ENCODE data around the gene HPDL. TPM values are rescaled to one million over a fixed set of nuclear protein-coding genes. Genes with fewer than 3 reads are reported as not detected.

Gene HPDL
- total and polyA plus RNA-seq, 2 of the 8 experiments (the other 6 are each of a cell fraction or from before 2014, with no cell fraction given) = 58.5 to 62.7 TPM

GRCh38 chr1:45297666-45298356 lies 28.9 kb upstream of the HPDL start:
- Histone ChIP-seq H4K8ac (ENCODE audit: extremely low read depth, insufficient read depth, low read length) (peak overlapping the region; percentile 75; the same call in 1 of the 2 replicates), H4K20me1 (replicated peaks in 1 of 2; ENCODE audit: control insufficient read depth in 1 of 2, insufficient read depth in 2 of 2, low read length in 2 of 2) (no peaks in the 10 kb centered on the region), H3K79me2 (ENCODE audit: control insufficient read depth in 1 of 2, insufficient read depth in 2 of 2, low read length in 2 of 2) (no peaks in the 10 kb centered on the region), H3K79me1 (ENCODE audit: low read depth, low read length) (no peaks in the 10 kb centered on the region), H3K14ac (ENCODE audit: insufficient read length) (no peak overlapping the region), H3K23me2 (ENCODE audit: low read depth, low read length) (no peaks in the 10 kb centered on the region), H3K4me2 (ENCODE audit: insufficient read depth in 1 of 2, low read depth in 2 of 2, low read length in 2 of 2) (no peak overlapping the region), H3K27ac (ENCODE audit: low read depth, low read length) (no peak overlapping the region), H2BK5ac (ENCODE audit: low read depth, low read length) (no peak overlapping the region), H3K4me3 (ENCODE audit: extremely low read depth in 1 of 4, insufficient read depth in 2 of 4, low read depth in 3 of 4, low read length in 4 of 4) (no peak overlapping the region), H3K9ac (replicated peaks in 1 of 4; ENCODE audit: extremely low read depth in 1 of 4, low read depth in 3 of 4, low read length in 3 of 4) (no peak overlapping the region), H2AK5ac (ENCODE audit: low read depth, low read length) (no peak overlapping the region), H3K4me1 (replicated peaks in 1 of 4; ENCODE audit: control insufficient read depth in 3 of 4, insufficient read depth in 4 of 4, low read length in 3 of 4) (peaks cover 0 to 5% (median 0%) of the 10 kb centered on the region in 4 experiments; a peak in 5 of 7 replicates), H3K27me3 (replicated peaks in 1 of 4; ENCODE audit: control insufficient read depth in 3 of 4, extremely low read depth in 1 of 4, insufficient read depth in 3 of 4, low read length in 3 of 4) (no peaks in the 10 kb centered on the region), H2AFZ (ENCODE audit: low read length) (no peak overlapping the region), H2BK12ac (ENCODE audit: low read depth, low read length) (no peak overlapping the region), H3K23ac (ENCODE audit: insufficient read length) (no peak overlapping the region), H3K18ac (ENCODE audit: extremely low read depth, low read length) (no peak overlapping the region), H4K5ac (ENCODE audit: insufficient read length, low read depth, low read length) (peak overlapping the region; percentile 20), H2BK20ac (ENCODE audit: low read length) (no peak overlapping the region), H2BK15ac (ENCODE audit: low read length) (no peak overlapping the region), H4K91ac (replicated peaks; ENCODE audit: insufficient read length, low read length) (no peak overlapping the region), H3K4ac (replicated peaks; ENCODE audit: insufficient read length, low read depth, low read length) (no peak overlapping the region), H3K9me3 (ENCODE audit: insufficient read depth in 2 of 2, low read depth in 1 of 2, low read length in 1 of 2) (no peaks in the 10 kb centered on the region), H3K36me3 (ENCODE audit: control insufficient read depth in 2 of 4, insufficient read depth in 4 of 4, low read length in 3 of 4) (no peaks in the 10 kb centered on the region), H3K56ac (replicated peaks; ENCODE audit: insufficient read length, low read depth, low read length) (no peak overlapping the region), H2BK120ac (replicated peaks; ENCODE audit: low read depth, low read length) (no peak overlapping the region)
- TF ChIP-seq HDAC6 (IDR thresholded peaks at IDR 0.05; ENCODE audit: low read depth, low read length) (no peak), YY1 (IDR thresholded peaks at IDR 0.05; ENCODE audit: low read depth, low read length) (0 out of 2 replicates have a peak, but pooled peaks have one; percentile 14)
- CTCF ChIA-PET (ENCODE audit: partially characterized antibody) = interaction anchor here (0.6 to 19.1 kb wide), 9 partner anchors 13 to 283 kb away, joined by 3 to 424 read pairs (median 4); partner anchors contain the start of genes HECTD3 and UROD
- FAIRE-seq = no peak
- 88% methylated on average over 8 of the region's 8 CpGs; no CpG with 5 or more reads in 1 of the 2 experiments for WGBS, 2 experiments (ENCODE audit: extremely low coverage in 1 of 2, insufficient coverage in 1 of 2, insufficient read length in 1 of 2, insufficient replicate concordance in 2 of 2, low coverage in 1 of 2, low lambda C conversion rate in 2 of 2, missing lambda C conversion rate in 1 of 2)
- POLR2A ChIA-PET (ENCODE audit: partially characterized antibody) = interaction anchor here (0.7 to 2.2 kb wide), 5 partner anchors 28 to 288 kb away, joined by 3 to 8 read pairs (median 4); partner anchors contain the start of genes HPDL, MUTYH and TOE1
- no peak for DNase-seq (ENCODE audit: low read depth in 1 of 2, low spot score in 2 of 2)

Measured in H1 (cell line).